Keratinocyte (primary cell): Measurements from ENCODE around the gene CFAP53.

Experiments used
- EZH2 ChIP-seq: IDR thresholded peaks from one replicate; pipeline ENCODE4 v1.6.1; 2012; ENCODE audit warnings: inconsistent platforms, mild to moderate bottlenecking, low read length, moderate library complexity
- TF ChIP-seq, protein P1 (sequence below), 3 experiments: IDR thresholded peaks in 1 of 3; conservative IDR thresholded peaks in 1 of 3; optimal IDR thresholded peaks in 1 of 3; 2 replicates in 2 of 3; 3 replicates in 1 of 3; pipeline versions ENCODE3 to v1.5.1; 2011; ENCODE audit warnings: low read length in 3 of 3, mild to moderate bottlenecking in 3 of 3, moderate library complexity in 2 of 3, control low read depth in 1 of 3, inconsistent platforms in 1 of 3; ENCODE audit not compliant: insufficient read depth in 2 of 3; ENCODE audit errors: extremely low read depth in 1 of 3

- TF ChIP-seq, protein P1, sequence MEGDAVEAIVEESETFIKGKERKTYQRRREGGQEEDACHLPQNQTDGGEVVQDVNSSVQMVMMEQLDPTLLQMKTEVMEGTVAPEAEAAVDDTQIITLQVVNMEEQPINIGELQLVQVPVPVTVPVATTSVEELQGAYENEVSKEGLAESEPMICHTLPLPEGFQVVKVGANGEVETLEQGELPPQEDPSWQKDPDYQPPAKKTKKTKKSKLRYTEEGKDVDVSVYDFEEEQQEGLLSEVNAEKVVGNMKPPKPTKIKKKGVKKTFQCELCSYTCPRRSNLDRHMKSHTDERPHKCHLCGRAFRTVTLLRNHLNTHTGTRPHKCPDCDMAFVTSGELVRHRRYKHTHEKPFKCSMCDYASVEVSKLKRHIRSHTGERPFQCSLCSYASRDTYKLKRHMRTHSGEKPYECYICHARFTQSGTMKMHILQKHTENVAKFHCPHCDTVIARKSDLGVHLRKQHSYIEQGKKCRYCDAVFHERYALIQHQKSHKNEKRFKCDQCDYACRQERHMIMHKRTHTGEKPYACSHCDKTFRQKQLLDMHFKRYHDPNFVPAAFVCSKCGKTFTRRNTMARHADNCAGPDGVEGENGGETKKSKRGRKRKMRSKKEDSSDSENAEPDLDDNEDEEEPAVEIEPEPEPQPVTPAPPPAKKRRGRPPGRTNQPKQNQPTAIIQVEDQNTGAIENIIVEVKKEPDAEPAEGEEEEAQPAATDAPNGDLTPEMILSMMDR (optimal IDR thresholded peaks at IDR 0.05 in 1 of 3, IDR thresholded peaks at IDR 0.05 in 1 of 3, conservative IDR thresholded peaks at IDR 0.05 in 1 of 3; ENCODE audit: extremely low read depth in 1 of 3, insufficient read depth in 2 of 3, low read length in 3 of 3), result no peak
- TF ChIP-seq EZH2, result no peak
Observed at GRCh38 chr18:50301074-50301473, 34.8 kb upstream of the CFAP53 start.
